WI38 (cell line): Measurements from ENCODE around the gene TTC16.

Experiments used
- H3K4me3 ChIP-seq: 2 replicates; pipeline ENCODE4 v1.5.1; 2011; ENCODE audit warnings: low read depth, mild to moderate bottlenecking, control low read depth, low read length
- CTCF ChIP-seq: IDR thresholded peaks from 2 replicates; pipeline ENCODE4 v1.5.1; 2012; ENCODE audit warnings: low read depth, mild to moderate bottlenecking, control low read depth, low read length

Gene TTC16

GRCh38 chr9:127734747-127735529 is 19.1 kb downstream of the TTC16 start, which contains the start of gene TOR2A:
TOR2A (minus strand) TSS chr9:127735294; CDS start chr9:127735270, 24 bp downstream.
- peak; percentile 91 for TF ChIP-seq CTCF
- peak within 1 kb of the TSS; percentile 63 for H3K4me3 ChIP-seq

- H3K4me3 ChIP-seq, result no peak overlapping the region
- TF ChIP-seq CTCF, result no peak
These were observed 19.8 kb downstream of the TTC16 start for GRCh38 chr9:127735530-127736185.

GRCh38 chr9:127738666-127739065 is 22.8 kb downstream of the TTC16 start:
- H3K4me3 ChIP-seq, result no peak overlapping the region
- no peak for TF ChIP-seq CTCF

- TF ChIP-seq CTCF, result no peak
- H3K4me3 ChIP-seq, result no peak overlapping the region
These were observed 23.9 kb downstream of the TTC16 start for GRCh38 chr9:127739614-127740330.

- H3K4me3 ChIP-seq, result no peak overlapping the region
These were observed 26.1 kb downstream of the TTC16 start for GRCh38 chr9:127741831-127742434.

GRCh38 chr9:127742435-127743088 is 26.7 kb downstream of the TTC16 start:
- peak overlapping the region; percentile 25 for H3K4me3 ChIP-seq
- no peak for TF ChIP-seq CTCF

More at GRCh38 chr9:127741831-127742434, 26.1 kb downstream of the TTC16 start:
- TF ChIP-seq CTCF, result no peak
